Stimulated activated naive CD8-positive, alpha-beta T cell treated with anti-CD3 and anti-CD28 coated beads, Interleukin-15, Interleukin-2, amounts not matched to agents 100 ng/mL and 50 ng/mL, for 24 hours (primary cell): ENCODE measurements around the gene ARHGEF17.
A peak's percentile ranks its signal among the peaks of the same experiment; 100 is the strongest.

Experiments
- H3K27ac Mint-ChIP-seq: one replicate; pipeline ENCODE4 v1.8.0; 2021; ENCODE audit warnings: mild to moderate bottlenecking, mixed read lengths
- H3K27me3 Mint-ChIP-seq: one replicate; pipeline ENCODE4 v1.8.0; 2021; ENCODE audit warnings: mixed read lengths
- H3K36me3 Mint-ChIP-seq: one replicate; pipeline ENCODE4 v1.8.0; 2021; ENCODE audit warnings: low read depth, mixed read lengths
- H3K4me1 Mint-ChIP-seq: one replicate; pipeline ENCODE4 v1.8.0; 2021; ENCODE audit warnings: low read depth, mixed read lengths
- H3K4me3 Mint-ChIP-seq: one replicate; pipeline ENCODE4 v1.8.0; 2021; ENCODE audit warnings: mild to moderate bottlenecking, mixed read lengths
- H3K9me3 Mint-ChIP-seq: one replicate; pipeline ENCODE4 v1.8.0; 2021; ENCODE audit warnings: mixed read lengths

The ARHGEF17 gene

GRCh38 chr11:73356979-73357860 lies 49.1 kb downstream of the ARHGEF17 start:
- Mint-ChIP-seq H3K27ac (no peak overlapping the region), H3K4me1 (no peaks in the 10 kb centered on the region)

DNA sequence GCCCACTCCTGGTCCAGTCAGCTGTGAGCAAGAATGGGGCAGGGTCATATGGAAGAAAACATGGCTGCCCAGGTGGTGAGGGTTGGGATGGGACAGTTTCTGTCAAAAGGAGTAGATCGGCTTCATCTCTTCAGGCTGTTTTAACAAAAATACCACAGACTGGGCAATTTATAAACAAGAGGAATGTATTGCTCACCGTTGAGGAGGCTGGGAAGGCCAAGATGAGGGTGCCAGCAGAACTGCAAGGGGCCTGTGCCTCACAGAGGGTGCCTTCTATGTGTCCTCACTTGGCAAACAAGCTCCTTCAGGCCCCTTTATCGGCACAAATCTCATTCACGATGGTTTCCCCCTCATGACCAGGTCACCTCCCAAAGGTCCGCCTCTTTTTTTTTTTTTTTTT lies 50.0 kb downstream of the ARHGEF17 start:
- H3K4me3 Mint-ChIP-seq: no peak overlapping the region
- no peaks in the 10 kb centered on the region for H3K27me3 Mint-ChIP-seq
- no peaks in the 10 kb centered on the region for H3K36me3 Mint-ChIP-seq
- no peak overlapping the region for H3K27ac Mint-ChIP-seq
- no peaks in the 10 kb centered on the region for H3K4me1 Mint-ChIP-seq
- no peaks in the 10 kb centered on the region for H3K9me3 Mint-ChIP-seq

More at GRCh38 chr11:73356979-73357860, 49.1 kb downstream of the ARHGEF17 start:
- Mint-ChIP-seq H3K9me3 (no peaks in the 10 kb centered on the region), H3K27me3 (no peaks in the 10 kb centered on the region), H3K36me3 (no peaks in the 10 kb centered on the region), H3K4me3 (no peak overlapping the region)

- H3K36me3 Mint-ChIP-seq: no peaks in the 10 kb centered on the region
- H3K4me1 Mint-ChIP-seq: no peaks in the 10 kb centered on the region
Observed at GRCh38 chr11:73359341-73359740, 51.3 kb downstream of the ARHGEF17 start.

GRCh38 chr11:73359930-73360742 lies 52.1 kb downstream of the ARHGEF17 start:
- no peaks in the 10 kb centered on the region for H3K9me3 Mint-ChIP-seq
- H3K36me3 Mint-ChIP-seq: no peaks in the 10 kb centered on the region
- H3K4me1 Mint-ChIP-seq: no peaks in the 10 kb centered on the region
- H3K27me3 Mint-ChIP-seq: no peaks in the 10 kb centered on the region
- no peak overlapping the region for H3K4me3 Mint-ChIP-seq
- H3K27ac Mint-ChIP-seq: no peak overlapping the region

More at GRCh38 chr11:73359341-73359740, 51.3 kb downstream of the ARHGEF17 start:
- Mint-ChIP-seq H3K9me3 (no peaks in the 10 kb centered on the region), H3K27ac (no peak overlapping the region), H3K27me3 (no peaks in the 10 kb centered on the region), H3K4me3 (no peak overlapping the region)

- Mint-ChIP-seq H3K27ac (no peak overlapping the region), H3K4me3 (no peak overlapping the region), H3K27me3 (no peaks in the 10 kb centered on the region), H3K36me3 (no peaks in the 10 kb centered on the region), H3K4me1 (peaks cover 3% of the 10 kb centered on the region), H3K9me3 (no peaks in the 10 kb centered on the region)
Observed at GRCh38 chr11:73360743-73361369, 52.8 kb downstream of the ARHGEF17 start.

- Mint-ChIP-seq H3K27ac (no peak overlapping the region), H3K9me3 (no peaks in the 10 kb centered on the region), H3K27me3 (no peaks in the 10 kb centered on the region), H3K36me3 (no peaks in the 10 kb centered on the region), H3K4me1 (peaks cover 14% of the 10 kb centered on the region), H3K4me3 (no peak overlapping the region)
Observed at GRCh38 chr11:73361953-73362776, 54.1 kb downstream of the ARHGEF17 start.

- H3K27ac Mint-ChIP-seq: no peak overlapping the region
- no peaks in the 10 kb centered on the region for H3K27me3 Mint-ChIP-seq
- H3K4me1 Mint-ChIP-seq: peaks cover 23% of the 10 kb centered on the region
- no peak overlapping the region for H3K4me3 Mint-ChIP-seq
- no peaks in the 10 kb centered on the region for H3K9me3 Mint-ChIP-seq
- no peaks in the 10 kb centered on the region for H3K36me3 Mint-ChIP-seq
Observed at GRCh38 chr11:73363147-73363546, 55.1 kb downstream of the ARHGEF17 start.

GRCh38 chr11:73365352-73366264 lies 57.5 kb downstream of the ARHGEF17 start:
- no peaks in the 10 kb centered on the region for H3K27me3 Mint-ChIP-seq
- no peaks in the 10 kb centered on the region for H3K36me3 Mint-ChIP-seq
- no peaks in the 10 kb centered on the region for H3K9me3 Mint-ChIP-seq
- peak overlapping the region; percentile 23 for H3K4me3 Mint-ChIP-seq
- peaks cover 23% of the 10 kb centered on the region for H3K4me1 Mint-ChIP-seq
- H3K27ac Mint-ChIP-seq: peak overlapping the region; percentile 79

DNA sequence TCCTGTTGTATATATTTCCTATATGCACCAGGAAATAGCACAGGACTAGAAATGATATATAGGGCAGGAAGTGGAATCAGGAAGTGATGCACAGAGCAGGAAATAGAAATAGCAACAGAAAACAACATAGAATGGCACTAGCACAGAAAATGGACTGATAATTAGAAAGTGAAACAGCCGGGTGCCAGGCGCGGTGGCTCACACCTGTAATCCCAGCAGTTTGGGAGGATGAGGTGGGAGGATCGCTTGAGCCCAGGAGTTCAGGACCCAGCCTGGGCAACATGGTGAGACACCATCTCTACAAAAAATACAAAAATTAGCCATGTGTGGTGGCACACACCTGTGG lies 58.2 kb downstream of the ARHGEF17 start:
- Mint-ChIP-seq H3K27me3 (no peaks in the 10 kb centered on the region), H3K4me3 (peak overlapping the region; percentile 23), H3K27ac (peak overlapping the region; percentile 79), H3K36me3 (no peaks in the 10 kb centered on the region), H3K9me3 (no peaks in the 10 kb centered on the region), H3K4me1 (peaks cover 23% of the 10 kb centered on the region)

GRCh38 chr11:73366953-73367352 lies 58.9 kb downstream of the ARHGEF17 start:
- no peak overlapping the region for H3K27ac Mint-ChIP-seq
- H3K4me1 Mint-ChIP-seq: peaks cover 28% of the 10 kb centered on the region
- H3K36me3 Mint-ChIP-seq: no peaks in the 10 kb centered on the region
- H3K9me3 Mint-ChIP-seq: no peaks in the 10 kb centered on the region
- H3K27me3 Mint-ChIP-seq: no peaks in the 10 kb centered on the region
- H3K4me3 Mint-ChIP-seq: no peak overlapping the region

DNA sequence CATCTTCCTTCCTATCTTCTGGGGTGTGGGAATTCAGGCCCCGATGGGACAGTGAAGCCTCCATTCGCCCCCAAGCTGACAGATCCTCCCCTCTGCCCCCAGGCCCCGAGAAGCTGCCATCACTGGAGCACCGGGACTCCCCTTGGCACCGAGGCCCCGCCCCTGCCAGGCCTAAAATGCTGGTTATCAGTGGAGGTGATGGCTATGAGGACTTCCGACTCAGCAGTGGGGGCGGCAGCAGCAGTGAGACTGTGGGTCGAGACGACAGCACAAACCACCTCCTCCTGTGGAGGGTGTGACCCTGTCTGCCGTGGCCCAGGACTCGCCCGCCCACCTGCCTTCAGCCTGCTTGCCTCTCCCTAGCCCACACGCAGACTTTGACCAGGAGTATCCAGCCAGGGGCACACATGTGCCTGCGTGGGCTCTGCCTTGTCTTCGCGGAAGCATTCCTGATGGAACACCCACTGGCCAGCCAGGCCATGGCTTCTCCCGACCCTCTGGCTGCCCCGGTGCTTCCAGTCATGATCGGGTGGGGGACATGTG lies 59.5 kb downstream of the ARHGEF17 start:
- Mint-ChIP-seq H3K36me3 (no peaks in the 10 kb centered on the region), H3K9me3 (no peaks in the 10 kb centered on the region), H3K4me3 (no peak overlapping the region), H3K4me1 (peaks cover 31% of the 10 kb centered on the region), H3K27me3 (no peaks in the 10 kb centered on the region), H3K27ac (no peak overlapping the region)

- no peaks in the 10 kb centered on the region for H3K9me3 Mint-ChIP-seq
- no peak overlapping the region for H3K4me3 Mint-ChIP-seq
- H3K27me3 Mint-ChIP-seq: no peaks in the 10 kb centered on the region
- H3K36me3 Mint-ChIP-seq: peaks cover 5% of the 10 kb centered on the region
- peaks cover 30% of the 10 kb centered on the region for H3K4me1 Mint-ChIP-seq
- peak overlapping the region; percentile 9 for H3K27ac Mint-ChIP-seq
Observed at GRCh38 chr11:73372375-73372993, 64.4 kb downstream of the ARHGEF17 start.

- Mint-ChIP-seq H3K9me3 (no peaks in the 10 kb centered on the region), H3K4me3 (no peak overlapping the region), H3K36me3 (peaks cover 12% of the 10 kb centered on the region), H3K27me3 (no peaks in the 10 kb centered on the region), H3K4me1 (peaks cover 40% of the 10 kb centered on the region), H3K27ac (no peak overlapping the region)
Observed at GRCh38 chr11:73374151-73374550, 66.1 kb downstream of the ARHGEF17 start.
